ENCODE data around the gene SHROOM3. TPM values are rescaled to one million over a fixed set of nuclear protein-coding genes. Genes with fewer than 3 reads are reported as not detected.

SHROOM3 gene
- total and polyA plus RNA-seq, 7 donors, result 5.1 to 71.0 (median 28.2) TPM

DNA sequence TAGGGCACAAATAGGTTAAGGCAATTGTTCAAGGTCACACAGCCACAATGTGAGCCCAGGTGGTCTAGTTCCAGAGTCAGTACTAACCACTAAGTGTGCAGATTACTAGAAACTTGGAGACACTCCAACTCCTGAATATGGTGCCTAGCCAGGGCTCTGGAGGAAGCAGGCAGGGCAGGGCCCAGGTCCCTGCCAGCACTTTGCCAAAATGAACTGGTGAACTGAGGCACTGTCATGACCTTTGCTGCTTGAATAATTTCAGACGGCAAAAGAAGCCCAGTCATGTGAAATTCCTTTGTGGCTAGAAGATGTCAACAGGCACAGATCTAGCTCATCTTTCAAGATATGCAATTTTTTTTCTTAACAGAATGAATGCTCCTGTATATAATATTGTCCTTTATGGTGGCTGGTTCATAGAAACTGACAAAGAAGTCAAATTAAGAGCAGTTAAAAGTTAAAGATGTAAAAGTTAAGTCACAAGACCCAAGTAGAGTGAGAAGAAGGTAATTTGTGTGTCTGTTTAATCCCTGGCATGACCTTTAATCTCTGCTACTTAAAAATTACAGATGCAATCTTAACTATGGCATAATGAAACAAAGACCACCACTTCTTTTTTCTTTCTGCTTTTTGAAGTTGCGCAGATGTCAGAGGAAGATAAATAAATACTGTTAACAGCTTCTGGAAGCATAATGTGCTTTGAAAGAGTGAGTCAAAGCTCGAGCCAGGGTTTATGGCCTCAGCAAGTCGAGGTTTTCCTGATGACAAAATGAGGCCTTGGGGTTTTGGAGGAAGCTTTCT, 54.1 kb downstream of the SHROOM3 start:
- Histone ChIP-seq H3K27me3 (no peaks in the 10 kb centered on the region), H3K36me3 (no peaks in the 10 kb centered on the region), H3K9me3 (no peaks in the 10 kb centered on the region), H3K27ac (peak overlapping the region in 2 of 4 donors; percentile 4 to 44), H3K4me3 (no peak overlapping the region), H3K4me1 (peaks cover 0 to 18% (median 11%) of the 10 kb centered on the region in 4 donors)
- 14 to 56% methylated on average over 4 of the region's 4 CpGs for WGBS, 2 donors
- TF ChIP-seq POLR2AphosphoS5 (IDR thresholded peaks at IDR 0.05) (no peak), EP300 (IDR thresholded peaks at IDR 0.05) (no peak), POLR2A (IDR thresholded peaks at IDR 0.05) (no peak)
- TF ChIP-seq, protein P1, sequence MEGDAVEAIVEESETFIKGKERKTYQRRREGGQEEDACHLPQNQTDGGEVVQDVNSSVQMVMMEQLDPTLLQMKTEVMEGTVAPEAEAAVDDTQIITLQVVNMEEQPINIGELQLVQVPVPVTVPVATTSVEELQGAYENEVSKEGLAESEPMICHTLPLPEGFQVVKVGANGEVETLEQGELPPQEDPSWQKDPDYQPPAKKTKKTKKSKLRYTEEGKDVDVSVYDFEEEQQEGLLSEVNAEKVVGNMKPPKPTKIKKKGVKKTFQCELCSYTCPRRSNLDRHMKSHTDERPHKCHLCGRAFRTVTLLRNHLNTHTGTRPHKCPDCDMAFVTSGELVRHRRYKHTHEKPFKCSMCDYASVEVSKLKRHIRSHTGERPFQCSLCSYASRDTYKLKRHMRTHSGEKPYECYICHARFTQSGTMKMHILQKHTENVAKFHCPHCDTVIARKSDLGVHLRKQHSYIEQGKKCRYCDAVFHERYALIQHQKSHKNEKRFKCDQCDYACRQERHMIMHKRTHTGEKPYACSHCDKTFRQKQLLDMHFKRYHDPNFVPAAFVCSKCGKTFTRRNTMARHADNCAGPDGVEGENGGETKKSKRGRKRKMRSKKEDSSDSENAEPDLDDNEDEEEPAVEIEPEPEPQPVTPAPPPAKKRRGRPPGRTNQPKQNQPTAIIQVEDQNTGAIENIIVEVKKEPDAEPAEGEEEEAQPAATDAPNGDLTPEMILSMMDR (IDR thresholded peaks at IDR 0.05), result no peak
- intact Hi-C loops (cut with DNase I), result no loop called here
- DNase-seq, result no peak

DNA sequence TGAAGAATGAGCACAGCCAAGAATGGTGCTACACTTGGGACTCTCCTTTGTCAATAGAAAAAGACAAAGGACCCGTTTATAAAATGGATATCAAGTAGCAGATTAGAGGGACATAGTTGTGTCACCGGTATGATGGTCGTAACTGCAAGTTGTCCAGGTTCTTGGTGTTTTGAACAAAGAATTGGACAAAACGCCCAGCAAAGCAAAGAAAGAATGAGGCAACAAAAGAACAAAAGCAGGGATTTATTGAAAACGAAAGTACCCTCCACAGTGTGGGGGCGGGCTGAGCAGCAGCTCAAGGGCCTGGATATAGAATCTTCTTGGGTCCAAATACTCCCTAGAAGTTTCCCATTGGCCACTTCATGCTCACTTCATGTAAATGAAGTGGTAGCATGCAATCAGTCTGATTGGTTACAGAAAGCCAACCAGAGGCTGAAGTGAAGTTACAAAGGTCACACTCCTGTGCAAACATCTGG, 54.7 kb downstream of the SHROOM3 start:
- peak overlapping the region in 2 of 4 donors; percentile 4 to 44 for H3K27ac ChIP-seq
- no peaks in the 10 kb centered on the region for H3K9me3 ChIP-seq
- WGBS, 2 donors, result 62 to 75% methylated on average over 6 of the region's 6 CpGs
- H3K27me3 ChIP-seq, result no peaks in the 10 kb centered on the region
- H3K4me1 ChIP-seq, result peaks cover 0 to 18% (median 11%) of the 10 kb centered on the region in 4 donors
- TF ChIP-seq POLR2AphosphoS5 (IDR thresholded peaks at IDR 0.05) (no peak), POLR2A (IDR thresholded peaks at IDR 0.05) (no peak), EP300 (IDR thresholded peaks at IDR 0.05) (no peak)
- TF ChIP-seq, protein P1 (IDR thresholded peaks at IDR 0.05), result no peak
- no peak overlapping the region for H3K4me3 ChIP-seq
- intact Hi-C loops (cut with DNase I), result no loop called here
- H3K36me3 ChIP-seq, result no peaks in the 10 kb centered on the region
- DNase-seq, result no peak

DNA sequence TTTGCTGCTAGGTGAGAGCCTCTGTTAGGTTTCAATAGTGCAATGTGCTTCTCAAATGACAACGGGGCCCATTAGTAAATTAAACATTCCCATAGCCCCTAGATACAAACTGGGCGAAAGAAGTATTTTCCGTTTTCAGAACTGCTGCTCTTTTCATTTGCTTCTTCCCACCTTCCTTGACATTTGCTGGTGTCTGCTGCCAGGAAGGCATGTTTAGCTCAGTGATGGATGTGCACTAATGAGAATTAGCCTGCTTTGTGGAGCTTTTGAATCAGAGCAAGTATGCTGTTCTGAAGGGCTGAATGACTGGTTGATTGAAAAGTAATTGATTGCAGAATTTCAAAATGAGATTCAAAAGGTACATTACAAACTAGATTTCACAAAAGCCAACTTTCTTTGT, 57.0 kb downstream of the SHROOM3 start:
- Histone ChIP-seq H3K27me3 (no peaks in the 10 kb centered on the region), H3K27ac (peak overlapping the region in 1 of 4 donors; percentile 46), H3K36me3 (no peaks in the 10 kb centered on the region), H3K4me1 (peaks cover 0 to 18% (median 11%) of the 10 kb centered on the region in 4 donors), H3K4me3 (no peak overlapping the region), H3K9me3 (no peaks in the 10 kb centered on the region)
- TF ChIP-seq EP300 (IDR thresholded peaks at IDR 0.05) (no peak), POLR2AphosphoS5 (IDR thresholded peaks at IDR 0.05) (no peak), POLR2A (IDR thresholded peaks at IDR 0.05) (no peak)
- TF ChIP-seq, protein P1 (IDR thresholded peaks at IDR 0.05), result no peak
- 90 to 94% methylated on average over 3 of the region's 3 CpGs for WGBS, 2 donors
- DNase-seq, result no peak
- intact Hi-C loops (cut with DNase I), result no loop called here

DNA sequence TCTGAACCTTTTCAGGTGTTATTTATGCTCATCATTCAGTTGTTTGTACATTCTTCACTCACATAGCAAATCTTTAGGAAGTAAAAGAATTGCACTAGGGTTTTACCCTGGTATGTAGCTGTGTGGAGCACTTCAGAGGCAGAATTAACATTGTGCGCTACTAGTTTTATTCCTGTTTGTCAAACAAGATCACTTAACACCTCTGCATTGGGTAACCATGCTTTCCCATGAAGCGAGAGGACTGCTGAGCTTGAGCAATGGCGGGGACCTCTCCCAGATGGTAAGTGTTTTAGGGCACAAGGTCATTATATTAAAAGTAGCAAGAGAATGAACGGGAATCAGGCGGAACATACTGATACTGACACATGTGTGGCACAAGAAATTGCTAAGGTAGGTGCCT, 59.2 kb downstream of the SHROOM3 start:
- DNase-seq, result no peak
- TF ChIP-seq, protein P1 (IDR thresholded peaks at IDR 0.05), result no peak
- TF ChIP-seq POLR2AphosphoS5 (IDR thresholded peaks at IDR 0.05), result no peak
- peaks cover 0 to 6% (median 2%) of the 10 kb centered on the region in 4 donors for H3K4me1 ChIP-seq
- peak overlapping the region in 1 of 4 donors; percentile 67 for H3K27ac ChIP-seq
- H3K4me3 ChIP-seq, result no peak overlapping the region
- intact Hi-C loops (cut with DNase I), result no loop called here
- H3K27me3 ChIP-seq, result no peaks in the 10 kb centered on the region
- WGBS, 2 donors, result 90 to 92% methylated on average over 5 of the region's 5 CpGs
- H3K36me3 ChIP-seq, result no peaks in the 10 kb centered on the region
- no peaks in the 10 kb centered on the region for H3K9me3 ChIP-seq
